ENCODE data around the gene CNFN. TPM values are rescaled to one million over a fixed set of nuclear protein-coding genes. Genes with fewer than 3 reads are reported as not detected.

Gene CNFN
- total and polyA plus RNA-seq, 10 of the 15 experiments (the other 5 are each of a cell fraction or from before 2014, with no cell fraction given), result 0.60 TPM; not detected in 9

DNA sequence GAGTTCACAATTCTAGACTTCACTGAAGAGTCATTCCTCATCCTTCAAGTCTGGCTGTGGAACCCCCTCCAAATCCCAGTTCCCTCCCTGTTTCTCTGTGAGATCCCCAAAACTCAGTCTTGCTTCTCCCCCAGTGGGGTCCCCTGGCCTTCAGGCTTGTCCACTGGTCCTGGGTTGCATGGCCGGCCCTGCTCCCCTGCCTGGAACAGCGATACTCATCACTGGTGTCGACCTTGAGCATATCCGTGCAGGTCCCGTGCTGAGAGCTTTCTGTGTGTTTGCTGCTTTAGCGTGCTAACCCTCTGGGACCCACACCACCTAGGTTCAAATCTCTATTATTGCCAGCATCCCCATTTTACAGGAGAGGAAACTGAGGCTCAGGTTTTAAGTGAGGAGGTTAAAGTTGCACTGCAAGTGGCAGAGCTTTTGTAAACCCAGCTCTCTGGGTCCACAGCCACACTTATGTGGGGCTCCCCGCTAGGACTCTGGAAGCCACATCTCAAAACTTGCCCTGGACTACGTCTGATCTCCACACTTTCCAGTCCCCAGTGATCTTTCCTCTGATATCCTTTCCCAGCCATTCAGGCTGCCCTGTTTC lies 21.6 kb upstream of the CNFN start (continued):
- TF ChIP-seq, protein P1, sequence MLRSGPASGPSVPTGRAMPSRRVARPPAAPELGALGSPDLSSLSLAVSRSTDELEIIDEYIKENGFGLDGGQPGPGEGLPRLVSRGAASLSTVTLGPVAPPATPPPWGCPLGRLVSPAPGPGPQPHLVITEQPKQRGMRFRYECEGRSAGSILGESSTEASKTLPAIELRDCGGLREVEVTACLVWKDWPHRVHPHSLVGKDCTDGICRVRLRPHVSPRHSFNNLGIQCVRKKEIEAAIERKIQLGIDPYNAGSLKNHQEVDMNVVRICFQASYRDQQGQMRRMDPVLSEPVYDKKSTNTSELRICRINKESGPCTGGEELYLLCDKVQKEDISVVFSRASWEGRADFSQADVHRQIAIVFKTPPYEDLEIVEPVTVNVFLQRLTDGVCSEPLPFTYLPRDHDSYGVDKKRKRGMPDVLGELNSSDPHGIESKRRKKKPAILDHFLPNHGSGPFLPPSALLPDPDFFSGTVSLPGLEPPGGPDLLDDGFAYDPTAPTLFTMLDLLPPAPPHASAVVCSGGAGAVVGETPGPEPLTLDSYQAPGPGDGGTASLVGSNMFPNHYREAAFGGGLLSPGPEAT (IDR thresholded peaks at IDR 0.05; ENCODE audit: low read depth), result no peak
- TF ChIP-seq NR2C1 (IDR thresholded peaks at IDR 0.05), result no peak
- TF ChIP-seq SMARCA5 (IDR thresholded peaks at IDR 0.05), result no peak
- TF ChIP-seq BCL3 (IDR thresholded peaks at IDR 0.05; ENCODE audit: borderline replicate concordance, insufficient read depth, low read depth, low read length, poor library complexity, severe bottlenecking), result no peak
- TF ChIP-seq GABPA (IDR thresholded peaks at IDR 0.05; ENCODE audit: low read depth), result no peak
- TF ChIP-seq MYB (IDR thresholded peaks at IDR 0.05; ENCODE audit: borderline replicate concordance, low read depth, low read length), result no peak
- no peak for TF ChIP-seq RCOR1 (conservative IDR thresholded peaks at IDR 0.05; ENCODE audit: low read depth, low read length)

DNA sequence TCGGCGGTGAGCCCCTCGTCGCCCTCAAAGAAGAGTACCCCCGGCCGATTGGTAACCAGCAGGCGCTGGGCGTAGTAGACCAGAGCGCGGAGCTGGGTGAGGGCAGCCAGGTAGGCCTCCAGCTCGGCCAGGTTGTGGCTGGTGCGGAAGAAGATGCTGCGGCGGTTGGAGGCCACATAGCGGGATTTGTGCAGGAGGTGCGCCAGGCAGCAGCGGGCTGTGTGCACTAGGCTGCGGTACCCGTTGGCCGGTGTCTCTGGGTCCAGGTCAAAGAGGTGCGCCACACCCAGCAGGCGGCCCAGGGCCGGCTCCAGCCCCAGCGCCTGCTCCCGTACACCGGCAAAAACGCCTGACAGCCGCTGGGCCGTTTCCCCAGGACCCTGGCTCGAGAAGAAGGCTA lies 20.3 kb upstream of the CNFN start:
- POLR2A ChIA-PET, result no interaction called here
- H3K36me3 ChIP-seq (ENCODE audit: control insufficient read depth in 2 of 2, insufficient read depth in 2 of 2, low read length in 1 of 2), result peaks cover 3 to 5% of the 10 kb centered on the region in 2 experiments; a peak in 3 of 4 replicates
- no peak for ATAC-seq
- TF ChIP-seq MEF2B (IDR thresholded peaks at IDR 0.05; ENCODE audit: partially characterized antibody, poor library complexity, severe bottlenecking) (no peak), MLLT1 (IDR thresholded peaks at IDR 0.05) (no peak), SPI1 (IDR thresholded peaks at IDR 0.05; ENCODE audit: borderline replicate concordance, insufficient read depth, low read depth, low read length) (no peak), CREB1 (IDR thresholded peaks at IDR 0.05; ENCODE audit: low read depth) (no peak), CBFB (IDR thresholded peaks at IDR 0.05; ENCODE audit: low read depth) (no peak)
- TF ChIP-seq, protein P2, sequence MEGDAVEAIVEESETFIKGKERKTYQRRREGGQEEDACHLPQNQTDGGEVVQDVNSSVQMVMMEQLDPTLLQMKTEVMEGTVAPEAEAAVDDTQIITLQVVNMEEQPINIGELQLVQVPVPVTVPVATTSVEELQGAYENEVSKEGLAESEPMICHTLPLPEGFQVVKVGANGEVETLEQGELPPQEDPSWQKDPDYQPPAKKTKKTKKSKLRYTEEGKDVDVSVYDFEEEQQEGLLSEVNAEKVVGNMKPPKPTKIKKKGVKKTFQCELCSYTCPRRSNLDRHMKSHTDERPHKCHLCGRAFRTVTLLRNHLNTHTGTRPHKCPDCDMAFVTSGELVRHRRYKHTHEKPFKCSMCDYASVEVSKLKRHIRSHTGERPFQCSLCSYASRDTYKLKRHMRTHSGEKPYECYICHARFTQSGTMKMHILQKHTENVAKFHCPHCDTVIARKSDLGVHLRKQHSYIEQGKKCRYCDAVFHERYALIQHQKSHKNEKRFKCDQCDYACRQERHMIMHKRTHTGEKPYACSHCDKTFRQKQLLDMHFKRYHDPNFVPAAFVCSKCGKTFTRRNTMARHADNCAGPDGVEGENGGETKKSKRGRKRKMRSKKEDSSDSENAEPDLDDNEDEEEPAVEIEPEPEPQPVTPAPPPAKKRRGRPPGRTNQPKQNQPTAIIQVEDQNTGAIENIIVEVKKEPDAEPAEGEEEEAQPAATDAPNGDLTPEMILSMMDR (IDR thresholded peaks at IDR 0.05 in 2 of 3, conservative IDR thresholded peaks at IDR 0.05 in 1 of 3; ENCODE audit: control insufficient read depth in 2 of 3, extremely low read depth in 1 of 3, insufficient read depth in 1 of 3, low read depth in 3 of 3, low read length in 3 of 3), result no peak

More for the DNA sequence above, 20.3 kb upstream of the CNFN start:
- ChIA-PET RAD21 (ENCODE audit: unreplicated experiment) (interaction anchor here (0.6 kb wide), 1 partner anchor 23 kb away, joined by 3 read pairs; no protein-coding TSS in a partner anchor), CTCF (interaction anchor here (1.2 to 1.3 kb wide), 2 partner anchors 10 to 13 kb away, joined by 4 read pairs; no protein-coding TSS in a partner anchor), SMC1A (ENCODE audit: uncharacterized antibody, unreplicated experiment) (interaction anchor here (1.4 kb wide), 1 partner anchor 14 kb away, joined by 4 read pairs; no protein-coding TSS in a partner anchor)
- Histone ChIP-seq H3K4me3 (no peak overlapping the region), H3K4me2 (ENCODE audit: control insufficient read depth, insufficient read depth) (no peak overlapping the region), H3K79me2 (ENCODE audit: control insufficient read depth, insufficient read depth, low read length) (no peaks in the 10 kb centered on the region), H3K9ac (ENCODE audit: control insufficient read depth, insufficient read depth, low read length) (no peak overlapping the region), H4K20me1 (ENCODE audit: control insufficient read depth, insufficient read depth) (no peaks in the 10 kb centered on the region), H3K9me3 (replicated peaks; ENCODE audit: control insufficient read depth, insufficient read depth, low read length) (no peaks in the 10 kb centered on the region), H2AFZ (ENCODE audit: control insufficient read depth, low read depth, low read length) (no peak overlapping the region), H3K4me1 (ENCODE audit: control insufficient read depth, insufficient read depth, low read length) (no peaks in the 10 kb centered on the region), H3K27ac (ENCODE audit: control insufficient read depth, insufficient read depth) (no peak overlapping the region), H3K27me3 (replicated peaks in 1 of 2; ENCODE audit: control insufficient read depth in 2 of 2, insufficient read depth in 2 of 2, low read length in 1 of 2) (no peaks in the 10 kb centered on the region)
- no peak for FAIRE-seq
- no TSS peak for BruUV-seq (replicated peaks)
- whole genome bisulfite sequencing (ENCODE audit: insufficient coverage, insufficient replicate concordance, low lambda C conversion rate, missing lambda C conversion rate), result 88% methylated on average over 28 of the region's 30 CpGs
- intact Hi-C loops (cut with micrococcal nuclease; ENCODE audit: unreplicated experiment) (no loop called here), in situ Hi-C loops (cut with MboI) (no loop called here)
- no peak for DNase-seq (ENCODE audit: low read depth, low spot score)

All from GM12878 (cell line).